ENCODE measurements around the gene WDR46. TPM values are rescaled to one million over a fixed set of nuclear protein-coding genes. Genes with fewer than 3 reads are reported as not detected.

The WDR46 gene
- total and polyA plus RNA-seq, 2 of the 13 experiments (the other 11 are each of a cell fraction or from before 2014, with no cell fraction given), result 47.4 to 105 TPM

DNA sequence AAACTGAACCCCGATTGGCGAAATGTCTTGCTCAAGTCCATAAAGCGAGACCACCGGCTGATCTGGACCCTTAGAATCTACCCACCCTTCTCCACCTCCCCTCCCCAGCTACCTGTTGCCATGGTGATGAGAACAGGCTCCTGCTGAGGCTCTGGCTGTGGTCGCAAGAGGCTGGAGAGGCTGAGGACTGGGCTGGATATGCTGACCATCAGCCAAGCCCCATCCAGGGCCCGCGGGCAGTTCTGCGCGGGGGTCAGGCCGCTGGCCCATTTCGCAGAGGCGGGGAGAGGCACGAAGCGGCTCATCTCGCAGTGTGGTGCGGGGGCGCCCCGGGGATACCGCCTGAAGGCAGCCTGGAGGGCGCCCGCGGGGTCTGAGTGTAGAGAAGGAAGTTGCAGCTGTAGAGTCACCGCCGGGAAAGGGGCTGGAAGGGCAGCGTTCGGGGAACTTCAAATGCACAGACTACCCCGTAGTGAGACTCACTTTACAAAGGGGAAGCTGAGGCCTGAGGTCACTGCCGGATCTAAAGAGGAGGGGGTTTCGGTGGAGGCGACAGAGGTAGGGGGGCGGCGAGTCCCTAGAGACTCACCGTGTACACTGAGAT, 24.2 kb upstream of the WDR46 start (continued):
- TF ChIP-seq, protein P1, sequence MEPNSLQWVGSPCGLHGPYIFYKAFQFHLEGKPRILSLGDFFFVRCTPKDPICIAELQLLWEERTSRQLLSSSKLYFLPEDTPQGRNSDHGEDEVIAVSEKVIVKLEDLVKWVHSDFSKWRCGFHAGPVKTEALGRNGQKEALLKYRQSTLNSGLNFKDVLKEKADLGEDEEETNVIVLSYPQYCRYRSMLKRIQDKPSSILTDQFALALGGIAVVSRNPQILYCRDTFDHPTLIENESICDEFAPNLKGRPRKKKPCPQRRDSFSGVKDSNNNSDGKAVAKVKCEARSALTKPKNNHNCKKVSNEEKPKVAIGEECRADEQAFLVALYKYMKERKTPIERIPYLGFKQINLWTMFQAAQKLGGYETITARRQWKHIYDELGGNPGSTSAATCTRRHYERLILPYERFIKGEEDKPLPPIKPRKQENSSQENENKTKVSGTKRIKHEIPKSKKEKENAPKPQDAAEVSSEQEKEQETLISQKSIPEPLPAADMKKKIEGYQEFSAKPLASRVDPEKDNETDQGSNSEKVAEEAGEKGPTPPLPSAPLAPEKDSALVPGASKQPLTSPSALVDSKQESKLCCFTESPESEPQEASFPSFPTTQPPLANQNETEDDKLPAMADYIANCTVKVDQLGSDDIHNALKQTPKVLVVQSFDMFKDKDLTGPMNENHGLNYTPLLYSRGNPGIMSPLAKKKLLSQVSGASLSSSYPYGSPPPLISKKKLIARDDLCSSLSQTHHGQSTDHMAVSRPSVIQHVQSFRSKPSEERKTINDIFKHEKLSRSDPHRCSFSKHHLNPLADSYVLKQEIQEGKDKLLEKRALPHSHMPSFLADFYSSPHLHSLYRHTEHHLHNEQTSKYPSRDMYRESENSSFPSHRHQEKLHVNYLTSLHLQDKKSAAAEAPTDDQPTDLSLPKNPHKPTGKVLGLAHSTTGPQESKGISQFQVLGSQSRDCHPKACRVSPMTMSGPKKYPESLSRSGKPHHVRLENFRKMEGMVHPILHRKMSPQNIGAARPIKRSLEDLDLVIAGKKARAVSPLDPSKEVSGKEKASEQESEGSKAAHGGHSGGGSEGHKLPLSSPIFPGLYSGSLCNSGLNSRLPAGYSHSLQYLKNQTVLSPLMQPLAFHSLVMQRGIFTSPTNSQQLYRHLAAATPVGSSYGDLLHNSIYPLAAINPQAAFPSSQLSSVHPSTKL (CRISPR knock-in tag; IDR thresholded peaks at IDR 0.05), result 0 out of 2 replicates have a peak, but pooled peaks have one; percentile 4
- TF ChIP-seq ARNT2 (CRISPR knock-in tag; IDR thresholded peaks at IDR 0.05; ENCODE audit: low read depth), result no peak
- no peak for TF ChIP-seq RXRA (CRISPR knock-in tag; IDR thresholded peaks at IDR 0.05)
- TF ChIP-seq ADNP (CRISPR knock-in tag; IDR thresholded peaks at IDR 0.05), result no peak
- no peak for TF ChIP-seq ZNF432 (CRISPR knock-in tag; IDR thresholded peaks at IDR 0.05; ENCODE audit: borderline replicate concordance)
- TF ChIP-seq ZNF44 (CRISPR knock-in tag; IDR thresholded peaks at IDR 0.05), result peak; percentile 21; the same call in 1 of the 2 replicates
- peak; percentile 62 for TF ChIP-seq RFX1 (IDR thresholded peaks at IDR 0.05)
- no peak; the same call in 1 of the 2 replicates for TF ChIP-seq HES4 (CRISPR knock-in tag; IDR thresholded peaks at IDR 0.05; ENCODE audit: borderline replicate concordance)
- TF ChIP-seq TEAD3 (CRISPR knock-in tag; optimal IDR thresholded peaks at IDR 0.05; ENCODE audit: borderline replicate concordance), result no peak
- no peak for TF ChIP-seq SKI (IDR thresholded peaks at IDR 0.05; ENCODE audit: partially characterized antibody)
- TF ChIP-seq LCORL (IDR thresholded peaks at IDR 0.05), result no peak
- no peak; the same call in 1 of the 2 replicates for TF ChIP-seq LCORL (CRISPR knock-in tag; IDR thresholded peaks at IDR 0.05)
- no peak for TF ChIP-seq JUNB (CRISPR knock-in tag; IDR thresholded peaks at IDR 0.05; ENCODE audit: borderline replicate concordance)
- no peak; the same call in none of the 2 replicates for TF ChIP-seq MEIS1 (CRISPR knock-in tag; IDR thresholded peaks at IDR 0.05; ENCODE audit: borderline replicate concordance)
- peak; percentile 29; the same call in 1 of the 2 replicates for TF ChIP-seq RARA (CRISPR knock-in tag; IDR thresholded peaks at IDR 0.05)
